Stimulated activated CD8-positive, alpha-beta memory T cell treated with anti-CD3 and anti-CD28 coated beads, Interleukin-4, amount 100 ng/mL, for 4 hours (primary cell): ENCODE measurements around the gene PTHLH.

Source experiments
- DNase-seq, 2 donors: peaks; one replicate each; pipeline ENCODE4 v3.0.0-alpha.2; 2020; ENCODE audit warnings: low read depth in 2 of 2, low spot score in 1 of 2

PTHLH gene

DNA sequence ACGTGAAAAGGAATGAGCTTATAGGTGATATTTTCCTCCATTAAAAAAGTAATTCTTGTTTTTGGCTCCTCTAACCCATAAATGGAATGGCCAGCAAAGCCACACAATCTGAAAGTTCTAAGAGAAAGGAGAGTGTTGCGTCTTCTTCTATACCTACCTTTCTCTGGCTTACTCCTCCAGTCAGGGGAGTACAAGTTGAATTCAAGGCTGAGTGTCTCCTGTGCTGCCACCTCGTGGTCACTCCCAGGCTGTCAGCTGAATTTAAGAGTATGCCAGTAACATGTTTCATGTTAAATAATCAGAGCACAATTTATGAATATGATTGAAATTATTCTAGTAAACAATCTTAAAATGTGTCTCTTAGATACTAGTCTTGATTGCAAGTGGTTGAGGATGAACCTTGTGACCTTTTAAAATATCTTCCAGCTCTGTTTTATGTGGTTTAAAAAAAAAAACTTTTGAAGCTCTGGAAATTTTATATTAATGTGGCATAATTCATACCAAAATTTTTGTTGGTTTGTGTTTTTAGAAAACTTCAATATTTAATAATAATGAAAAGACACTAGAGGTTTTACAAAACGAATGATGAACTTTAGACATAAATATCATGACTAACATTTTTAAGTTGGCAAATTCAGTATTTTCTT, 31.7 kb downstream of the PTHLH start:
- DNase-seq = peak; percentile 27 to 52

DNA sequence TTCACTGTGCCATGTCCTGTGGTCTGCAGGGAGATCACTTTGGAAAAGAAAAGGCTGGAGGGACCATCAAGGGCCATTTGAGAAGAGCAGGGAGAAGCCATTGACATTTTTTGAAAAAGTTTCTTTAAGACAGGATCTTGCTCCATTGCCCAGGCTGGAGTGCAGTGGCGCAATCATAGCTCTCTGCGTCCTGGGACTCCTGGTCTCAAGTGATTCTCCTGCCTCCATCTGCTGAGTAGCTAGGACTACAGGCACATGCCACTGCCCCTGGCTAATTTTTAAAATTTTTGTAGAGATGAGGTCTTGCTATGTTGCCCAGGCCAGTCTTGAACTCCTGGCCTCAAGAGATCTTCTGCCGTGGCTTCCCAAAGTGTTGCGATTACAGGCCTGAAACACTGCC, 32.3 kb downstream of the PTHLH start:
- DNase-seq = no peak

DNA sequence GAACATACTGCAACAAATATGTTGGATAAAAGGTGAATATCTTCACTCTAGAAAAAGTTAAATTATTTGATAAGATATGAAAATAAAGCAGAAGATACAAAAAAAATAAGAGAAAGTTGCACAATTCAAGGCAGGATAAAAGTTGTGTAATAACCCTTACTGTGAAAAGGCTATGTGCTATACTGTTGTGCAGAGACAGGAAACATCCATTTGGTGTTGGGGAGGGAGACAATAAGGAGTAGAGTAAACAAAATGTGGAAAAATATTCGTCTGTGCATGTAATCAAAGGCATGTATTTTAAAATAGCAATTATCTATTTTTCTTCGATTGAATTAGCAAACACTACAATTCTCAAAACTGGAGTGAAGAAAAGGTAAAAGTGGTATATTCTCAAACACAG, 34.8 kb downstream of the PTHLH start:
- no peak for DNase-seq

DNA sequence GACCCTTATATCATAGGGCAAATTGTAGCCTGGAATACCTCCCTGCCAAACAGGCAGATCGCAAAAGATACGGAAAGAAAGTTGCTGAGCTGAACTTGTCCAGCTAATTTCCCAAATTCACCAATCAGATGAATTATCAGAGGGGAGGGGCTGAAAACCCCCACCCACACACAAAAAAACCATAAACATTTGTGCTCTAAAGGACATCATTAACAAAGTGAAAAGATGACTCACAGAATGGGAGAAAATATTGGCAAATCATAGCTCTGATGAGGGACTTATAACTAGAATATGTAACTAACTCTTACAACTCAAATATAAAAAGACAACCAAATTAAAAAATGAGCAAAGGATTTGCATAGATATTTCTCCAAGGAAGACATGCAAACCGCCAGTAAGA, 36.3 kb downstream of the PTHLH start:
- DNase-seq = no peak

DNA sequence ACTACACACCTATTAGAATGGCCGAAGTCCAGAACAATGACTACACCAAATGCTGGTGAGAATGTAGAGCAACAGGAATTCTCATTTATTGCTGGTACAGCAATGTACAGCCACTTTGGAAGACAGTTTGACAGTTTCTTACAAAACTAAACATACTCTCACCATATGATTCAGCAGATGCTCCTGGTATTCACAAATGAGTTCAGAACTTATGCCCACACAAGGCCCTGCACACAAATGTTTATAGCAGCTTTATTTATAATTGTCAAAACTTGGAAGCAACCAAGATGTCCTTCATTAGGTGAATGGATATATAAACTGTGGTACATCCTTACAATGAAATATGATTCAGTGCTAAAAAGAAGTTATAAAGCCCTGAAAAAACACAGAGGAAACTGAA, 38.3 kb downstream of the PTHLH start:
- DNase-seq = no peak

DNA sequence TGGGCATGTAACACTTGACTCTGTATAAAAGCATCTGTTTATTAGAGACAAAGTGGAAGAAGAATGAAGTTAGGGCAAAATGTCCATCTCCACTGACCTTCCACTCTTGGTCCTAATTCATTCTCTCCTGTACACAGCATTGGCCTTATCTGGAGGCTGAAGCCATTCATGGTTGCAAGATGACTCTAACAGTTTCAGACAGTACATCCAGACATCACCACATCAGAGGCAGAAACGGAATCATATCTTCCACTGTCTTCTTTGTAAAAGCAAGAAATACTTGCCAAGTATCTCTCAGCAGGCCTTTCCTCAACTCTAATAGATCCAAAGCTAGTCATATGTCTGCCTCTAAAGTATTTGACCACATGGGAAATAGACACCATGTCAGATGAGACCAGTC, 41.1 kb downstream of the PTHLH start:
- no peak for DNase-seq

DNA sequence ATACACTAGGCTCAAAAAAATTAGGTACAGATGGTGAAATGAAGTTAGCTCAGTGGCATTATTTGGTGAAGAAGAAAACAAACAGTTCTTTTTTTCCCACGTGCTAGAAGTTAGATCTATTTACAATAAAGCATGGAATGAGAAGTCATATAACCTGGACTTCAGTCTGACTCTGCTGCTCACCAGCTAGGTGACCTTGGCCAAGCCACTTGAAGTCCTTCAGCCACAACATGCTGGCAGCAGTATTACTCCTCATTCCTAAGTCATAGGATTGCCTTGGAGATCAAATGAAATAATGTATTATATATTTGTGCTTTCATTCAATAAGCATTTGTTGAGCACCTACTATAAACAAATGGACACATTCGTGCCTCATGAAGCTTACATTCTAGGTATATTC, 45.2 kb downstream of the PTHLH start:
- no peak for DNase-seq

DNA sequence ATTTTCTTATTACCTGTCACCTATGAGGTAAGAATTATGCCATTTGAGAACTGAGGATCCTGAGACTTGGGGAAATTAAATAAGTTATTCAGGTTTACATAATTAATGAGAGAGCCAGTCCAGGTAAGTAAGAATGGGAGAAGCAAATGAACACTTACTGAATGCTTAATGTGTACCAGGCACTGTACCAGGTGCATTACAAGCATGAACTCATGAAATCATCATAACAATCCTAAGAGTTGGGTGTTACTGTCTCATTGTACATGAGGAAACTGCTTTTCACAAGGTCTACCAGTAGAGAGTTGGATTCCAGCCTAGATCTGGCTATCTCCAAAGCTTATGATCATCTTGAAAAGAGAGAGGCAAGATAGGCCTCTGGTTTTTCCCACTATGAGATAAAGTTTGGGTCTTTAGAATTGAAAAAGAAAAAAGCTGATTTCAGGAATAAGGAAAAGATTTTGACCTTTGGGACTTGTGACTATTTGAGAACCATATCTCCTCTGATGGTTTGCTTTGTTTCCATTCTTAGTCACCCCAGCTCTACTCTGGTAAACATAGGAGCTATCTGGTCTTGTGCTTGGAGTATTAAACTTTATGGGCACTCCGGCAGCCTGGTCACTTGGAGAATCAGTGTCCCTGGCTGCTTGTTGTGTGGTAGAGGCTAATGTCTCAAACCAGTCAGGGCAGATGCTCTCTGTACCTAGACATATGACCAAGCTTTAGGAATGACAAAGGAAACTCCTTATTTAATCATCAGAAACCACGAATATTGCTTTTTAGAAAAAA, 48.0 kb downstream of the PTHLH start:
- DNase-seq = no peak

DNA sequence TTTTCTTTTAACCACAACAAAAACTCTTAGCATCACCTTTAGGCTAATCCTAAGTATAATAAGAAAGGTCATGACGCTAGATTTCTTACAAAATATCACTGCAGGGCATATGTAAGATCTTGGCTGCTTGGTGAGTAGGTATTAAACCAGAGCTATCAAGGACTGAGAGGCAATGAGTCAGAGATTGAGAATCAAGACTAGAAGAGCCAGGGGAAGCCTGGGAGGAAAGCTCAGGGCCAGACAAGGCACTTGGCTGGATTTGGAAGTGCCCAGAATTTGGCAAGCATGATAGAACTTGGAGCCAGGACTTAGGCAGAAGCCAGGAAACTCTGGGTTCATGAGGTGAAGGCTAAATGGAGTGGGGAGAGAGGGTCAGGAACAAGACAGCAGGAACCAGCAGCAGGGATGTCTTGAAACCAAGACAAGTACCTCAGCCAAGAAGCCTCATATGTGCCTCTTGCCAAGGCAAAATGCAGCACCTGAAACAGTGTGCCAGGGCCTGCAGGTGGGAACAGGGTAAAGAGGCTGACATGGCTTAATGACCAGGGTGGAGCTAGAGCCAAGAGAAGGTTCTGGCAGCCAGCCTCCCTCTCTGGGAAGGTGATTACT, 49.9 kb downstream of the PTHLH start:
- no peak for DNase-seq

DNA sequence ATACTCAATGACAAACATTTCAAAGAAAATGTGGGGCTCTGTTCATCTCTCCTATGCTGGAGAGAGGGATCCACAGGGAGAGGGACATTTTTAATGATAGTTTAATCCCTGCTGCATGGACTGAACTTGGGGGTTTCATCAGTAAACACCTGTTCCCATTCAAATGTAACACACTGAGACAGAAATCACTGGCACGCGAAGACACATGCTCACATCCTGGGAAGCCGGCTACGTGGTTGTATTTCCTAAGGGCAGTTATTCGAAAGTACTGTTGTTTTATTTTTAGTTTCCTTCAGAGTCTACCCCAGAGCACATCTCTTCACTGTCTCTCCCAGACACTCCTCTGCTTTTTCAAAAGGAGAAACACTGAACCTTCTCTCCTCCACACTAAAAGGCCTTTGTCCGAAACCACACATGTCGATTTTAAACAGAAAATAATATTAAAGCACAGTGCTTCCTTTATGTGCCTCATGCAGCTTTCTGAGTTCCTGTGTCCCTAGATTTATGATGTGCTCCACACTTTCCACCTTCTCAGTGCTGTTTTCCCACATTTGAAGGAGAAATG, 52.8 kb downstream of the PTHLH start:
- DNase-seq = no peak

DNA sequence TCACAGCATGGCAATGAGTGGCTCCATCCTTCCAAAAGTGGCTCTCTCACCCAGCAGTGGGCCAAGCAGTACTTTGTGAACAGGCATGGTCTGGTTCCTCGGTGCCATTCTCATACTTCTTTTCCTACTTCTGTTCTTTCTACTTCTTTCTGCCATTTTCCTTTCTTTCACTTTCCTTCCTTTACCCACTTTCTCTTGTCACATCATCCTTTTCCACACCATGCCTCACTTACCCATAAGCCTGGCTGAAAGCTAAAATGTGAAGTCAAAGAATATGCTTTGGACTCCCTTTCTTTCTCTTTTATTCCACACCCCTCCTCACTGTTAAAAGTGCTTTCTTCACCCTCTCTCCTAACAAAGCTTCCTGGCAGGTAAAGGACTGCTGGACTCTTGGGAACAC, 57.0 kb downstream of the PTHLH start:
- DNase-seq = no peak

DNA sequence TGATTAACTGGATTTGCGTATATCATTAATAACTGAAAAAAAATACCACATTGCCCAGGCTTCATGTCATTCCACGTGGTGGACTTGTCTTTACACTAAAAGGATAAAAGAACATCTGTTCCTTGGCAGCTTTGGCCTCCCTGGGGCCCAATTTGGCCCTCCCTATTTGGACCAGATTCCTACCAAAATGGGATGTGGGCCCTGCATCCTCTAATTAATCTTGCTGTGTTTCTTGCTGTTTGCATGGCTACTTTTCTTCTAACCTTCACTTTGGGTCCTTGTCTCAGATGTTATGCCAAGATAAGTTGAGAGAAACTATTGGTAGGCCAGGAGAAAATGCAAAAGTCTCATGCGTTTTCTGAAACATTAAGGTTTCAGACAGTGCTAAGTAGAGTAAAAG, 57.5 kb downstream of the PTHLH start:
- no peak for DNase-seq

DNA sequence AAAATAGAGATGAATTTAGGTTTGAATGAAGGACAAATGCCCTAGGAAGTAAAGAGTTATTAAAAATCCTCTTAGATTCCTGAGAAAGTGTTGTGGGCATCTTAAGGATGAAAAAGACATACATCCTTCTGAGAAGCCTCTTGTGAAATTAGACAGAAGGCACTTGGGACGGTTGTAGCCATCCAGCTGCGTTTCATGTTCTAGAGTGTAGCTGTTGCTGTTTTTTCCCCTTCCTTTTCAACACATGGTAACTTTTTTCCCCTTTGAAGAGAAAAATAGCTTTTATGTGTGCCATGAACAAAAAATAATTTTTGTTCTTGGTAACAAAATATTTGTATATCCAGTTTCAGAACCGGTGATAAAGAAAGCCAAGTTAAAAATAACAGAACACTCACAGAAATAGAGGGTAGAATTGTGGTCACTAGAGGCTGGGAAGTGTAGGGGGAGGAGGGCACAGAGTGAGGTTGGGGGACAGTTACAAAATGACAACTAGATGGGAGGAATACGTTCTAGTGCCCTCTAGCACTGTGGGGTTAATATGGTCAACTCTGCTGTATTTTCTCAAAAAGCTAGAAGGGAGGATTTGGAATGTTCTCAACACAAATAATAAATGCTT, 58.4 kb downstream of the PTHLH start:
- DNase-seq = no peak

DNA sequence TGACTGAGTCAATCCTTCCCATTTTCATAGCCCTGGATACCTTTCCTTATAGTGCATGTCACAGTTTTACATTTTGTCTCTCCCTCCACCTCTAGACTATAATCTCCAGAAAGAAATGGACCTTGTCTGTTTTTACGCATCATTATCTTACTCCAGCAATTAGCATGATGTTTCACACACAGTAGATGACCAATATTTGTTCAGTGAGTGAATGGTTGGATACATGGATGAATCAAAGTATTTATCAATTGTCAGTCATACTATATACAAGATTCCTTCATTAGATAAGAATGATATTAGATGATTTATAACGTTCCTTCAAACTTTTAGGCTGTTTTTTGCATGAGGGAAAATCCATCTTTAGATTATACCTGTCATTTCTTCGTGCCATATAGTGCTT, 61.1 kb downstream of the PTHLH start:
- DNase-seq = no peak
